Panc1 (cell line): ENCODE results near the gene ZP2.

Experiments used
- CTCF ChIP-seq: fragments of 450-650 bp; IDR thresholded peaks from 2 replicates; pipeline ENCODE4 v1.5.1; 2017; ENCODE audit warnings: mild to moderate bottlenecking
- POLR2AphosphoS5 ChIP-seq: IDR thresholded peaks from 2 replicates; pipeline ENCODE4 v1.6.1; 2012; ENCODE audit warnings: mild to moderate bottlenecking, low read depth, low read length, moderate library complexity
- REST ChIP-seq, 2 experiments: IDR thresholded peaks; 2 replicates each; pipeline ENCODE4 v1.6.1; 2011 to 2012; ENCODE audit warnings: low read depth in 2 of 2, control low read depth in 1 of 2, low read length in 1 of 2, mild to moderate bottlenecking in 1 of 2, moderate library complexity in 1 of 2; ENCODE audit not compliant: insufficient read depth in 1 of 2
- SIN3A ChIP-seq: IDR thresholded peaks from 2 replicates; pipeline ENCODE4 v1.6.1; 2012; ENCODE audit warnings: low read depth, mild to moderate bottlenecking, low read length, moderate library complexity, borderline replicate concordance; ENCODE audit not compliant: insufficient read depth

GRCh38 chr16:21150375-21151001 lies 60.9 kb downstream of the ZP2 start, which contains the start of gene DNAH3:
- TF ChIP-seq CTCF (no peak), SIN3A (no peak), POLR2AphosphoS5 (no peak), REST (IDR thresholded peaks at IDR 0.05; ENCODE audit: insufficient read depth in 1 of 2, low read depth in 2 of 2, low read length in 1 of 2) (no peak)
